Natural killer cell (primary cell): ENCODE results near the gene CYP4F3. TPM values are rescaled to one million over a fixed set of nuclear protein-coding genes. Genes with fewer than 3 reads are reported as not detected.

ENCODE experiments used
- ATAC-seq, 3 donors: fragments of 150-1000 bp in 2 of 3; fragments of 200-7000 bp in 1 of 3; cut with Tn5 transposase; 1 replicate in 1 of 3; 2 replicates in 2 of 3; pipeline ENCODE4 v1.10.0; 2021; ENCODE audit warnings: mild to moderate bottlenecking in 2 of 3, moderate library complexity in 2 of 3
- DNase-seq, 2 donors: peaks; one replicate each; pipeline versions ENCODE4 v3.0.0 to v3.0.0-alpha.2; 2013 to 2021; ENCODE audit warnings: mixed read lengths in 1 of 2
- H3K27ac ChIP-seq: one replicate; pipeline ENCODE4 v1.5.1; 2013; ENCODE audit warnings: mild to moderate bottlenecking, low read length
- H3K27me3 ChIP-seq: one replicate; pipeline ENCODE4 v1.6.1; 2013; ENCODE audit warnings: low read length; ENCODE audit not compliant: control insufficient read depth, insufficient read depth
- H3K36me3 ChIP-seq: one replicate; pipeline ENCODE4 v1.6.1; 2013; ENCODE audit warnings: low read length; ENCODE audit not compliant: control insufficient read depth, insufficient read depth
- H3K4me1 ChIP-seq: one replicate; pipeline ENCODE4 v1.6.1; 2013; ENCODE audit warnings: low read length; ENCODE audit not compliant: control insufficient read depth, insufficient read depth
- H3K4me3 ChIP-seq: one replicate; pipeline ENCODE4 v1.5.1; 2013; ENCODE audit warnings: low read length
- H3K9me3 ChIP-seq: one replicate; pipeline ENCODE4 v1.6.1; 2013; ENCODE audit warnings: low read length; ENCODE audit not compliant: control insufficient read depth, insufficient read depth
- H3K27ac Mint-ChIP-seq, 2 donors: one replicate each; pipeline ENCODE4 v1.8.0; 2022; ENCODE audit warnings: mild to moderate bottlenecking in 2 of 2, mixed read lengths in 2 of 2, moderate library complexity in 1 of 2
- H3K27me3 Mint-ChIP-seq, 2 donors: one replicate each; pipeline ENCODE4 v1.8.0; 2022; ENCODE audit warnings: low read depth in 2 of 2, mixed read lengths in 2 of 2
- H3K36me3 Mint-ChIP-seq: one replicate; pipeline ENCODE4 v1.8.0; 2022; ENCODE audit warnings: mixed read lengths
- H3K4me1 Mint-ChIP-seq, 2 donors: one replicate each; pipeline ENCODE4 v1.8.0; 2022; ENCODE audit warnings: mixed read lengths in 2 of 2
- H3K4me3 Mint-ChIP-seq: one replicate; pipeline ENCODE4 v1.8.0; 2022; ENCODE audit warnings: mild to moderate bottlenecking, moderate library complexity, mixed read lengths
- H3K9me3 Mint-ChIP-seq, 2 donors: one replicate each; pipeline ENCODE4 v1.8.0; 2022; ENCODE audit warnings: mixed read lengths in 2 of 2
- WGBS: methylation state at CpG from one replicate; pipeline ENCODE4 v1.1.7; 2013; ENCODE audit warnings: missing lambda C conversion rate; ENCODE audit not compliant: insufficient coverage; 5-methylcytosine and 5-hydroxymethylcytosine counted together
- intact Hi-C: fragments of 100-400 bp; cut with micrococcal nuclease; formaldehyde crosslinking; loops from one replicate; pipeline ENCODE4 v1.14.2; 2022
- total RNA-seq, 4 donors: library from RNA; stranded (reverse); fragments of 120-200 nt in 1 of 4; gene quantifications; one replicate each; pipeline versions ENCODE4 v1.2.3 to v1.2.4, GENCODE V29; 2013 to 2022
- TF ChIP-seq, protein P1 (sequence below): fragments of 200-600 bp; IDR thresholded peaks from one replicate; pipeline ENCODE4 v1.8.0; 2022; ENCODE audit warnings: antibody characterized with exemption

The CYP4F3 gene
- total RNA-seq, 3 donors from 2014 or later (not counting 1 experiment from before 2014, with no cell fraction given) = 0.07 to 3.4 TPM; not detected in 1

DNA sequence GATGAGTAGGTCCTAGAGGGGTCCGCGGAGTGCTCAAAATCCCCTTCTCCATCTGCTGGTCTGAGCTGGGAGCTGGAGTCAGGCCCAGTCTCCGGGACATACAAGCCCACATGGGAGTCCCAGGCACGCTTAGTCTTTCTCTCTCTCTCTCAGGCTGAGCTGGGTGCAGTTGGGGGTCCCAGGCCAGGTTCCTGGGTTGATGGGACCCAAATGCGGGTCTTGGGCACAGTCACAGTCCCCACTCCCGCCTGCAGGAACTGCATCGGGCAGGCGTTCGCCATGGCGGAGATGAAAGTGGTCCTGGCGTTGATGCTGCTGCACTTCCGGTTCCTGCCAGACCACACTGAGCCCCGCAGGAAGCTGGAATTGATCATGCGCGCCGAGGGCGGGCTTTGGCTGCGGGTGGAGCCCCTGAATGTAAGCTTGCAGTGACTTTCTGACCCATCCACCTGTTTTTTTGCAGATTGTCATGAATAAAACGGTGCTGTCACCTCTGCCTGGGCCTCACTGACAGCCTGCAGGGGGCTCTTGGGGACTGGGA is 56.0 kb downstream of the CYP4F3 start:
- peaks cover 30 to 33% of the 10 kb centered on the region in 2 donors for H3K27me3 Mint-ChIP-seq
- no peaks in the 10 kb centered on the region for H3K9me3 Mint-ChIP-seq

DNA sequence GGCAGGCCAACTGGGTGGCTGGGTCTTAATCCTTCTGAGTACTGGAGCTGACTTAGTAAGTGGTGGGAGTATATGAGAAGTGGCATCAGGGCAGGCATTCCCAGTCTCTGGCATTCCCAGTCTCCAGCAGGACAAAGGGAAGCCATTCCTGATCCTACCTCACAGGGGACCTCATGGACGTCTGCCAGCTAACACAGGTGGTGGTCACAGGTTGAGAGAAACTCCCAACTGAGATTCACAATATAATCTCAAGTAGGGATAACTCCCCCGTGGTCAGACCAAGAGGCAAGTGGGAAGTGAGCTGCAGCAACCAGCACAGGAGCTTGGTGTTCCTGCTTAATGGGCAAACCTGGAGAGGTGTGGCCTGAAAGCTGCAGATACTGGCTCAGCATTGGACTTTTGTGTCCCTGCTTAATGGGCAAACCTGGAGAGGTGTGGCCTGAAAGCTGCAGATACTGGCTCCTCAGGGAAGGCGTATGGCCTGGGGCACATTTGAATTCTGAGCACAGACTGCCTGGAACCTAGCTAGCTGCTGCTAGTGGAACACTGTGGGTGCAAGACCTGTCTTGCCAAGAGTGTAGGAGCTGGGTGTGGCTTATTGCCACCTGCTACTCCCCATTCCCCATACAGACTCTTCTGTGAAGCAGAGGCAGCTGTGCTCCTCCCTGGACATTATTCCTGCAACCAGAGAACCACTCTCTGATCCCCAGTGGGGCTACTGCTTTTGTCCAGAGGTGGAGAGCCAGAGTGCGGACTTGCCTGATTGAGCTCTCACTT is 61.2 kb downstream of the CYP4F3 start:
- Histone ChIP-seq H3K4me1 (no peaks in the 10 kb centered on the region), H3K27me3 (peaks cover 3% of the 10 kb centered on the region), H3K36me3 (no peaks in the 10 kb centered on the region), H3K27ac (no peak overlapping the region), H3K4me3 (no peak overlapping the region), H3K9me3 (no peaks in the 10 kb centered on the region)
- intact Hi-C loops = no loop called here
- Mint-ChIP-seq H3K27me3 (peaks cover 32 to 33% of the 10 kb centered on the region in 2 donors), H3K4me3 (no peak overlapping the region), H3K9me3 (no peaks in the 10 kb centered on the region), H3K36me3 (no peaks in the 10 kb centered on the region), H3K4me1 (peaks cover 0 to 5% of the 10 kb centered on the region in 2 donors), H3K27ac (no peak overlapping the region)
- TF ChIP-seq, protein P1, sequence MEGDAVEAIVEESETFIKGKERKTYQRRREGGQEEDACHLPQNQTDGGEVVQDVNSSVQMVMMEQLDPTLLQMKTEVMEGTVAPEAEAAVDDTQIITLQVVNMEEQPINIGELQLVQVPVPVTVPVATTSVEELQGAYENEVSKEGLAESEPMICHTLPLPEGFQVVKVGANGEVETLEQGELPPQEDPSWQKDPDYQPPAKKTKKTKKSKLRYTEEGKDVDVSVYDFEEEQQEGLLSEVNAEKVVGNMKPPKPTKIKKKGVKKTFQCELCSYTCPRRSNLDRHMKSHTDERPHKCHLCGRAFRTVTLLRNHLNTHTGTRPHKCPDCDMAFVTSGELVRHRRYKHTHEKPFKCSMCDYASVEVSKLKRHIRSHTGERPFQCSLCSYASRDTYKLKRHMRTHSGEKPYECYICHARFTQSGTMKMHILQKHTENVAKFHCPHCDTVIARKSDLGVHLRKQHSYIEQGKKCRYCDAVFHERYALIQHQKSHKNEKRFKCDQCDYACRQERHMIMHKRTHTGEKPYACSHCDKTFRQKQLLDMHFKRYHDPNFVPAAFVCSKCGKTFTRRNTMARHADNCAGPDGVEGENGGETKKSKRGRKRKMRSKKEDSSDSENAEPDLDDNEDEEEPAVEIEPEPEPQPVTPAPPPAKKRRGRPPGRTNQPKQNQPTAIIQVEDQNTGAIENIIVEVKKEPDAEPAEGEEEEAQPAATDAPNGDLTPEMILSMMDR = no peak
- WGBS = 68% methylated on average over 4 of the region's 4 CpGs
- DNase-seq (no peak), ATAC-seq (no peak)

More for the DNA sequence above, 56.0 kb downstream of the CYP4F3 start:
- no peak overlapping the region for H3K27ac ChIP-seq
- peaks cover 6% of the 10 kb centered on the region for H3K27me3 ChIP-seq
- Mint-ChIP-seq H3K27ac (no peak overlapping the region), H3K36me3 (no peaks in the 10 kb centered on the region), H3K4me1 (no peaks in the 10 kb centered on the region), H3K4me3 (no peak overlapping the region)
- no peaks in the 10 kb centered on the region for H3K36me3 ChIP-seq
- 68% methylated on average over 19 of the region's 19 CpGs for WGBS
- ATAC-seq (no peak), DNase-seq (no peak)
- intact Hi-C loops = no loop called here
- no peaks in the 10 kb centered on the region for H3K9me3 ChIP-seq
- TF ChIP-seq, protein P1 = no peak
- no peaks in the 10 kb centered on the region for H3K4me1 ChIP-seq
- no peak overlapping the region for H3K4me3 ChIP-seq

DNA sequence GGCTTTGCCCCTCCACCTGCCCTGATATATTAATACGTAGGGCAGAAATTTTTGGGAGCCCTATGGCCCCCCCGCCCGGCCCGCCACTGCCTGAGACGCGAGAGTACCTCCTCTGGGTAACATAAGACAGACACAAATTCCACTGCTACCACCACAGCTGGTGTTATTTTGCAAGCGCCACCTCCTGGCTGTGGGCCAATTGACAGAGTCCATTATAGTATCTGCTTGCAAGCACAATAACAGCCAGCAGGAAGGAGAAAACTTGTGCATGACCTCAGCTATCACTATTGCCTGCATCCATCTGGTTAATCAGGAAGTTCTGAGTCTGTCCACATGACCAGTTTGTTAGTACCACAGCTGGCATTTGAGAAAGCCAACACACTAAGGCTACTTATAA is 61.8 kb downstream of the CYP4F3 start:
- DNase-seq = peak in 1 of 2 donors; percentile 43
- 3% methylated on average over 7 of the region's 7 CpGs for WGBS
- H3K4me1 ChIP-seq = no peaks in the 10 kb centered on the region
- Mint-ChIP-seq H3K4me3 (no peak overlapping the region), H3K4me1 (peaks cover 0 to 5% of the 10 kb centered on the region in 2 donors), H3K9me3 (no peaks in the 10 kb centered on the region), H3K36me3 (no peaks in the 10 kb centered on the region), H3K27me3 (peaks cover 29 to 33% of the 10 kb centered on the region in 2 donors), H3K27ac (no peak overlapping the region)
- no peaks in the 10 kb centered on the region for H3K9me3 ChIP-seq
- intact Hi-C loops = no loop called here
- H3K4me3 ChIP-seq = no peak overlapping the region
- H3K27ac ChIP-seq = no peak overlapping the region
- peaks cover 3% of the 10 kb centered on the region for H3K27me3 ChIP-seq
- TF ChIP-seq, protein P1 = no peak
- peak in 2 of 3 donors; percentile 50 to 64 for ATAC-seq
- no peaks in the 10 kb centered on the region for H3K36me3 ChIP-seq

Other genes starting within 250 kb of the CYP4F3 start
- 100 to 1,000 TPM; 144 to 174 (median 173) TPM for gene AKAP8L, start 221.9 kb upstream of the CYP4F3 start, total RNA-seq
- 10 to 100 TPM; 24.3 to 29.3 (median 24.4) TPM for gene WIZ, start 190.9 kb upstream of the CYP4F3 start, total RNA-seq
- gene RASAL3, start 176.4 kb upstream of the CYP4F3 start, total RNA-seq = 100 to 1,000 TPM; 217 to 283 (median 224) TPM
- under 1 TPM in 2 of 3 donors, not detected in 1; 0.21 to 0.28 TPM for gene PGLYRP2, start 161.4 kb upstream of the CYP4F3 start, total RNA-seq
- 1 to 10 TPM; 2.2 to 3.1 (median 2.6) TPM for gene CYP4F22, start 132.4 kb upstream of the CYP4F3 start, total RNA-seq
- gene CYP4F8, start 25.7 kb upstream of the CYP4F3 start, total RNA-seq = not detected
- gene CYP4F12, start 32.2 kb downstream of the CYP4F3 start, total RNA-seq = 1 to 10 TPM in 1 of 3 donors, under 1 TPM in 1, not detected in 1; 0.43 to 3.9 TPM
- not detected for gene OR10H2, start 87.1 kb downstream of the CYP4F3 start, total RNA-seq
- gene OR10H3, start 97.1 kb downstream of the CYP4F3 start, total RNA-seq = not detected
- not detected for gene OR10H5, start 146.8 kb downstream of the CYP4F3 start, total RNA-seq
- gene OR10H1, start 174.8 kb downstream of the CYP4F3 start, total RNA-seq = under 1 TPM in 2 of 3 donors, not detected in 1; 0.08 to 0.12 TPM